ENCODE data around the gene ZNF841.
"Not testable (repeated sequence)": the region's sequence is repeated elsewhere in the genome, so short reads cannot be mapped to it uniquely, and the experiment has no call there.

Gene ZNF841

DNA sequence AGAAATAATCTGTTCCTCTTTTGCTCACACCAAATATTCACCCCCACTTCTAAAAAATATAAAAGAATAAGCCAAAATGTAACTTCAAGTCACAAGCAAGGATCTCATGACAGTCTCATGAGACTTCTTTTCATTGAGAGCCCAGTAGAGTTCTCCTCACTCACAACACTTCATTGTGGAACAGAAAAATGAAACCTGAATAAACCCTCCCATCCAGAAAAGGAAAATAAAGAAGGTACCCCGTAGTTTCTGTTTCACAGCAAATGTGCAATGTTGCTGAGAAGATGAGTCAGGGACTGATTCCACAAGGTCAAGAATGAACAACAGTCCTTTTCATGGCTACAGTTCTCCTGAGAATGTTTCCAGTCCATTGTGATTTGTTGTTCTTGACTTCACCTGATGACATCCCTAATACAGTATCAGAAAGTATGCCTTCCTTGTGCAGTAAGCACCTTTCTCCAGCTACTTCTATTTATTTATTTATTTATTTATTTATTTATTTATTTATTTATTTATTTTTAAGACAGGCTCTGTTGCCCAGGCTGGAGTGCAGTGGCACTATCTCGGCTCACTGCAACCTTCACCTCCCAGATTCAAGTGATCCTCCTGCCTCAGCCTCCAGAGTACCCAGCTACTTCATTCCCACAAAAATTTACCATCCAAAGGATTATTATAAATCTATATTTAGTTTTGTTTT, 6.4 kb upstream of the ZNF841 start:
- Mint-ChIP-seq H3K9me3 (peaks cover 33% of the 10 kb centered on the region), H3K4me3 (no peak overlapping the region), H3K27ac (no peak overlapping the region), H3K4me1 (ENCODE audit: low read depth) (no peaks in the 10 kb centered on the region), H3K27me3 (no peaks in the 10 kb centered on the region), H3K36me3 (ENCODE audit: low read depth) (peaks cover 25% of the 10 kb centered on the region)

DNA sequence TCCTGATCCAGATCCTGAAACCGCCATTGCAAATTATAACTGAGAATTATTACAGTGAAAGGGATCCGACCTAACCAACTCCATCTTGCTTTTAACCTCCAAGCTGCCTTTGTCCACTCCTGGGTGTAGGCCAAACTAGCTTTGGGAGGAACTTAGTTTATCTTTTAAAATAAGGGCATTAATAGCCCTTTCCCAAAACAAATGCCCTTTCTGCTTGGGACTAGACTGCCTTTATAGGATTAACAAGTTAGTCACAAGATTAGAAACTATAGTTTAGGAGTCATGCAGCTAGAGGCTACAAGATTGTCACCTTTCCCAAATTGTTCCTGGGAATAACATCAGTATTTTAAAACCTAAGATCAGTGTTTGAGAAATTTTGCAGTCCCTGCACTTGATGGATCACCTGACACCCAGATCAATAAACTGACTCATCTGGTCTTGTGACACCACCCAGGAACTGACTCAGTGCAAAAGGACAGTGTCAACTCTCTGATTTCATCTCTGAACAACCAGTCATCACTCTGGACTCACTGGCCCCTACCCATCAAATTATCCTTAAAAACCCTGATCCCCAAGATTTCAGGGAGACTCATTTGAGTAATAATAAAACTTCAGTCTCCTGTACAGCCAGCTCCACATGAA, 4.1 kb upstream of the ZNF841 start:
- no peak overlapping the region for H3K4me3 Mint-ChIP-seq
- peaks cover 10% of the 10 kb centered on the region for H3K4me1 Mint-ChIP-seq (ENCODE audit: low read depth)
- H3K27ac Mint-ChIP-seq: no peak overlapping the region
- peaks cover 40% of the 10 kb centered on the region for H3K9me3 Mint-ChIP-seq
- peaks cover 33% of the 10 kb centered on the region for H3K36me3 Mint-ChIP-seq (ENCODE audit: low read depth)
- no peaks in the 10 kb centered on the region for H3K27me3 Mint-ChIP-seq

DNA sequence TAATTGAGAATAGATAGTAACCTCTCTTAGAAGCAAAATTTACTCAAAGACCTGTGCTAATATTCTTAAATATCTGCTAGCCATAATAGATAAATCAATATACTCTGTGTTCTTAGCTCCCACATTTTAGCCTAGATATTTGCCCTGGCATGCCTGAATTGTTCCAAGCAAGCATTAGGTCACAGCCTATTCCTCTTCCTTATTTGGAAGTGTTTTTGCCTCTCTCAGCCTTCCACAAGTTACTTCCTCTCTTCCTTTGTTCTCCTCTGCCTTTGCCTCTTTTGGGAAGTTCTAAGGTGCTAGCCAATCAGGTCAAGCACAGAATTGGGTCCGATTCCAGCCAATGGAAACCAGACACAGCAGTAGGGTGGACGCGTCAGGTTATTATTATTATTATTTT, 851 bp upstream of the ZNF841 start:
- peak overlapping the region; percentile 95 for H3K4me3 Mint-ChIP-seq
- H3K27ac Mint-ChIP-seq, H3K27me3 Mint-ChIP-seq: not testable (repeated sequence)
- H3K36me3 Mint-ChIP-seq (ENCODE audit: low read depth): peaks cover 64% of the 10 kb centered on the region
- peaks cover 29% of the 10 kb centered on the region for H3K4me1 Mint-ChIP-seq (ENCODE audit: low read depth)
- H3K9me3 Mint-ChIP-seq: peaks cover 56% of the 10 kb centered on the region

DNA sequence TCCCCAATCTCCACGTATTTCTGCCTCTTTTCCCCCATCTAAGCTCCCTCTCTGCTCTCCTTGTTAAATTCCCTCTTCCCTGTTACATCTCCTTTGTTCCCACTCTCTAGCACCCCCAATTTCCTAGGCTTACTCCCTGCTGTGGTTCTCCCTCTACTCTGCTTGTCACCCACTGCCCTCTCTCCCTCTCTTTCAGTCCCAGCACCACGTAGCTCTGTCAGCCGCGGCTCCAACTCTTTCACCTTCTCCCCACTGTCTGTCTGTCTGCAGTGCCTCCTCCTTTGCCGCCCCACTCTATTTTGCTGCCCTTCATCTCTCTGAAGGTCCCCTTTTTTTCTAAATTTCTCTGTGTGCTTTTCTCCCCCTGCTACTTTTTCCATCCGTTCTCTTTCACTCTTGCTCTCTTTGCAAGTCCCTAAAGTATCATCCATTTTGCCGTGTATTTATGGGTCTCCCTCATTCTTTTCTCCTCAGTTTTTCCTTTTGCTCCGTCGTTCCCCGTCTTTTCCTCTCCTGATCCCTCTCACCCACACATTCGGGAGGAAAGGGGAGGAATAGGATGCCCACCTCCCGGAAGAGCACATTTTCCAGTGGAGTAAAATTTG, 937 bp downstream of the ZNF841 start:
- H3K9me3 Mint-ChIP-seq: peaks cover 64% of the 10 kb centered on the region
- peak overlapping the region; percentile 95 for H3K4me3 Mint-ChIP-seq
- peaks cover 78% of the 10 kb centered on the region for H3K36me3 Mint-ChIP-seq (ENCODE audit: low read depth)

DNA sequence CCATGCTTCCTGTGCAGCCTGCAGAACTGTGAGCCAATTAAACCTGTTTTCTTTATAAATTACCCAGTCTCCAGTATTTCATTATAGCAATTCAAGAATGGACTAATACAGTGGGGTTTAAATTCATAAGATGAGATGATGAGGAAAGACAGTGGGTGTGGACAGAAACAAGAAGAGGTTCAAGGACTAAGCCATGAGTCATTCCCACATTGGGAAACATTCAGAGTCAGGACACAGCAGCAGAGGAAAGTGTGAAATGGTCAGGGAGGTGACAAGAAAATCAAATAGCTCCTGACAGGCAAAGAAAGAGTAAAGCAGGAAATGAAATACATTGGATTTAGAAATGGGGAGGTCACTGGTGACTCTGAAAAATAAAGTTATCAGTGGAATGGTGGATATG, 9.1 kb downstream of the ZNF841 start:
- Mint-ChIP-seq H3K36me3 (ENCODE audit: low read depth) (peaks cover 100% of the 10 kb centered on the region), H3K4me3 (no peak overlapping the region), H3K9me3 (peaks cover 71% of the 10 kb centered on the region), H3K27ac (no peak overlapping the region), H3K4me1 (ENCODE audit: low read depth) (peaks cover 3% of the 10 kb centered on the region), H3K27me3 (no peaks in the 10 kb centered on the region)

More for the DNA sequence above, 937 bp downstream of the ZNF841 start:
- no peaks in the 10 kb centered on the region for H3K27me3 Mint-ChIP-seq
- H3K4me1 Mint-ChIP-seq (ENCODE audit: low read depth): peaks cover 31% of the 10 kb centered on the region
- peak overlapping the region; percentile 90 for H3K27ac Mint-ChIP-seq

DNA sequence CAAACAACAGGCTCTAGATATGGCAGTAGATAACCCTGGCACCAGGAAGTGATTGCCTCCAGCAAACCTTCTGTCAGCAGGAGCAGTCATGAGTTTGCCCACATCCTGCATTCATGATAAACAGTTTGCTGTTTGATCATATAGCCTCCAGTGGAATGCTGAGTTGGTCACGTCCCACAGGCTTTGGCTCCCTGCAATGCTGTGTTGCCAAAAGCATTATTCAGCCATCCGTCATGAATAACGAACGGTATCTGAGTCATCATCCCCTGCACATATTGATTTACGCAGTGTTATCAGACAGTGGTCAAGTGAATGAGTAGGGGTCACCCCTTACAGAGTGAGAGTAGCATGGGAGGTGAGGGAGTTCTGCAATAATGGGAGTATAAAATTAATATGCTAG, 25.1 kb downstream of the ZNF841 start:
- H3K36me3 Mint-ChIP-seq (ENCODE audit: low read depth): peaks cover 100% of the 10 kb centered on the region
- peaks cover 62% of the 10 kb centered on the region for H3K9me3 Mint-ChIP-seq
- H3K27ac Mint-ChIP-seq: no peak overlapping the region
- no peak overlapping the region for H3K4me3 Mint-ChIP-seq
- H3K4me1 Mint-ChIP-seq (ENCODE audit: low read depth): no peaks in the 10 kb centered on the region
- no peaks in the 10 kb centered on the region for H3K27me3 Mint-ChIP-seq

DNA sequence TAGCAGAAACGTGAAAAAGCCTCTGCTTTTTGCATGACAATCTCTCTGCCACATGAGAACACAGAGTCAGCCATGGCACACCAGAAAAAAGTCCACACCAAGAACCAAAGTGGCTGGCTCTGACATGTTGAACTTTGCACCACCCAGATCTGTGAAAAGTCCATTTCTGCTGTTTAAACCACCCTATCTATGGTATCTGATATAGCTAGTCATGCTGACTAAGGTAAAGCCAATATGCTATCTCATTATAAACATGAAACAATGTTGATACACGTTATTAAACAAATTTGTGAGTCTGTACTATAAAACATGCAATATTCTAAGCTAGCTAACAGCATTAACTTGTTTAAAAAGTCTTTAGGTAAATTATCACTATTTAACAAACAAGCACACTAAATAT, 25.9 kb downstream of the ZNF841 start:
- Mint-ChIP-seq H3K27ac (no peak overlapping the region), H3K27me3 (no peaks in the 10 kb centered on the region), H3K9me3 (peaks cover 60% of the 10 kb centered on the region)

DNA sequence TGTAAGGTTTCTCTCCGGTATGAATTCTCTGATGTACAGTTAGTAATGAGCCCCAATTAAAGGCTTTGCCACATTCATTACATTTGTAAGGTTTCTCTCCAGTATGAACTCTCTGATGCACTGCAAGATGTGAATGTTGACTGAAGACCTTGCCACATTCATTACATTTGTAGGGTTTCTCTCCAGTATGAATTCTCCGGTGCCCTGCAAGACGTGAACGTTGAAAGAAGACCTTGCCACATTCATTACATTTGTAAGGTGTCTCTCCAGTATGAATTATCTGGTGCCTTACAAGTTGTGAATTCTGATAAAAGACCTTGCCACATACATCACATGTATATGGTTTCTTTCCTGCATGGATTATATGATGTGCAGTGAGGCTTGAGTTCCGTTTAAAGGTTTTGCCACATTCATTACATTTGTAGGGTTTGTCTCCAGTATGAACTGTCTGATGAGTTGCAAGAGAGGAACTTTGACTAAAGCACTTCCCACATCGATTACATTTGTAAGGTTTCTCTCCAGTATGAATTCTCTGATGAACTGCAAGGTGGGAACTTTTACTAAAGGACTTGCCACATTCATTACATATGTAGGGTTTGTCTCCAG, 29.2 kb downstream of the ZNF841 start:
- Mint-ChIP-seq H3K4me3 (no peak overlapping the region), H3K4me1 (ENCODE audit: low read depth) (no peaks in the 10 kb centered on the region), H3K9me3 (peaks cover 52% of the 10 kb centered on the region), H3K27ac (no peak overlapping the region), H3K36me3 (ENCODE audit: low read depth) (peaks cover 97% of the 10 kb centered on the region), H3K27me3 (no peaks in the 10 kb centered on the region)

More for the DNA sequence above, 25.9 kb downstream of the ZNF841 start:
- Mint-ChIP-seq H3K36me3 (ENCODE audit: low read depth) (peaks cover 100% of the 10 kb centered on the region), H3K4me1 (ENCODE audit: low read depth) (no peaks in the 10 kb centered on the region), H3K4me3 (no peak overlapping the region)

DNA sequence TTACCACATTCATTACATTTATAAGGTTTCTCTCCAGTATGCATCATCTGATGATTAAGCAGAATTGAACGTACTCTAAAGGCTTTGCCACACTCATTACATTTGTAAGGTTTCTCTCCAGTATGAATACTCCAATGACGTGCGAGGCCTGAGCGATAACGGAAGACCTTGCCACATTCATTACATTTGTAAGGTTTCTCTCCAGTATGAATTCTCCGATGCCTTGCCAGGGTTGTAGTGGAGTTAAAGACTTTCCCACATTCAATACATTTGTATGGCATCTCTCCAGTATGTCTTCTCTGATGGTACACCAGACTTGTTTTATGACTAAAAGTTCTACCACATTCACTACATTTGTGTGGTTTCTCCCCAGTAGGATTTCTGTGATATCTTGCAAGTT, 30.2 kb downstream of the ZNF841 start:
- H3K27ac Mint-ChIP-seq: no peak overlapping the region
- H3K36me3 Mint-ChIP-seq (ENCODE audit: low read depth): peaks cover 97% of the 10 kb centered on the region
- H3K4me3 Mint-ChIP-seq: no peak overlapping the region
- peaks cover 52% of the 10 kb centered on the region for H3K9me3 Mint-ChIP-seq
- no peaks in the 10 kb centered on the region for H3K4me1 Mint-ChIP-seq (ENCODE audit: low read depth)
- no peaks in the 10 kb centered on the region for H3K27me3 Mint-ChIP-seq

DNA sequence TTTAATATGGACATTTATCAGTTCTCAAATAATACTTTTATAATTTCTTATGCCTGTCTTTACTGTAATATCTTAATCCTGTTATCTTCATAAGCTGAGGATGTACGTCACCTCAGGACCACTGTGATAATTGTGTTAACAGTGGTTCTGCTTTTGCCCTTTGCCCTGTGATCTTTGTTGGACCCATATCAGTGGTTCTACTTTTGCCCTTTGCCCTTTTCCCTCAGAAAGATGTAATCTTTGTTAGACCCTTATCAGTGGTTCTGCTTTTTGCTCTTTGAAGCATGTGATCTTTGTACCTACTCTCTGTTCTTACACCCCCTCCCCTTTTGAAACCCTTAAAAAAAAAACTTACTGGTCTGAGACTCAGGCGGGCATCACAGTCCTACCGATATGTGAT, 39.1 kb downstream of the ZNF841 start:
- not testable (repeated sequence) for H3K27ac Mint-ChIP-seq

DNA sequence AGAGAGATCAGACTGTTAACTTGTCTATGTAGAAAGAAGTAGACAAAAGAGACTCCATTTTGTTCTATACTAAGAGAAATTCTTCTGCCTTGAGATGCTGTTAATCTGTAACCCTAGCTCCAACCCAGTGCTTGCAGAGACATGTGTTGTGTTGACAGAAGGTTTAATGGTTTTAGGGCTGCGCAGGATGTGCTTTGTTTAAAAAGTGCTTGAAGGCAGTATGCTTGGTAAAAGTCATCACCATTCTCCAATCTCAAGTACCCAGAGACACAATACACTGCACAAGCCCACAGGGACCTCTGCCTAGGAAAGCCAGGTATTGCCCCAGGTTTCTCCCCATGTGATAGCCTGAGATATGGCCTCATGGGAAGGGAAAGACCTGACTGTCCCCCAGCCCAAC, 43.8 kb downstream of the ZNF841 start:
- Mint-ChIP-seq H3K36me3 (ENCODE audit: low read depth) (peaks cover 84% of the 10 kb centered on the region), H3K4me1 (ENCODE audit: low read depth) (peaks cover 30% of the 10 kb centered on the region), H3K9me3 (peaks cover 48% of the 10 kb centered on the region)
- not testable (repeated sequence) for H3K27ac Mint-ChIP-seq, H3K4me3 Mint-ChIP-seq, H3K27me3 Mint-ChIP-seq

More for the DNA sequence above, 39.1 kb downstream of the ZNF841 start:
- not testable (repeated sequence) for H3K4me3 Mint-ChIP-seq; H3K4me1 Mint-ChIP-seq (ENCODE audit: low read depth); H3K27me3 Mint-ChIP-seq
- peaks cover 85% of the 10 kb centered on the region for H3K36me3 Mint-ChIP-seq (ENCODE audit: low read depth)
- peaks cover 54% of the 10 kb centered on the region for H3K9me3 Mint-ChIP-seq

DNA sequence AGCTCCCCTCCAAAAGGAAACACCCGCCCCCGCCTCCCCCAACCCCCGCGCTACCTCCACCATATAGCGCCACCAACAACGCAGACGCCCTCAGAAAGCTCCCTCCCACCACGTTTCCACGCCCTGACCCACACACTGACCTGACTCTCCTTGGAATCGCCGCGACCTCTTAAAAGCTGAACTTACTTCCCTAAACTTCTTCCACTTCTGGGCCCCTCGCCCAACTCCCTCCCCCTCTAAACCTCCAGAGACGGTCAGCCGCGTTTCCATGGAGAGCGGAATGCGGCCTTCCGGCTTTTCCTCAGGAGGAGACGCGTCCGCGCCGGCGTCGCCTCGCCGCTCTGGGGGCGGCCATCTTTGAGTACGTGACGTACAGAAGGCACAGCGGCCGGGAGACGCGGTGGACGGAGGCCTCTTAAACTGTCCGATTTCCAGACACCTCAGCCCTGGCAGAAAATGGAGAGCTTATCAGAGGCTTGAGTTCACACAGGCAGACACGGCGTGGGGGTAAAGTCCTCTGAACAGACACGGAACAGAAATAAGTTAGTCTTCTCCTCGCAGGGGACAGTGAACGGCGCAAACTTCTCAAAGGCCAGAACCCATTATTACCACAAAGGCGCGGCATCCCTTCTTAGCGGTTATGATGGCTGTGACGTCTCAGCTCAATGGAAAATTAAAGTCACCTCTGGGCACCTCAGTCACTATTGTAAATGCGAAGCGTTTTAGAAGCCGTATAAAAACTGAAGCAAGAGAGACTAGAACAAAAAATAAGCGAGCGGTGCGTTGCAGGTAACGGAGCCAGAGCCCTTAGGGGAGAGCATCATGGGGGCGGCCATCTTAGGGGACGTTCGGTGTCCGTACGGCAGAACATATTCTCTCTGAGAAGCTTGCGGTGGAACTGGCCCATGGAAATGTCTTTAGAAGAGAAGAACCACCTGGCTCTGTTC, 46.7 kb downstream of the ZNF841 start, which contains the start of gene ZNF432:
TSS of gene ZNF432 (minus strand) at position 284 of the 947 bp plus-strand sequence. CDS start 1,970 bp downstream, outside the sequence.
- Mint-ChIP-seq H3K4me3 (peak within 1 kb of the TSS; percentile 88), H3K27ac (peak within 1 kb of the TSS; percentile 98), H3K4me1 (ENCODE audit: low read depth) (peaks cover 33% of the 10 kb centered on the region), H3K9me3 (peaks cover 48% of the 10 kb centered on the region), H3K27me3 (no peaks in the 10 kb centered on the region), H3K36me3 (ENCODE audit: low read depth) (peaks cover 81% of the 10 kb centered on the region)

DNA sequence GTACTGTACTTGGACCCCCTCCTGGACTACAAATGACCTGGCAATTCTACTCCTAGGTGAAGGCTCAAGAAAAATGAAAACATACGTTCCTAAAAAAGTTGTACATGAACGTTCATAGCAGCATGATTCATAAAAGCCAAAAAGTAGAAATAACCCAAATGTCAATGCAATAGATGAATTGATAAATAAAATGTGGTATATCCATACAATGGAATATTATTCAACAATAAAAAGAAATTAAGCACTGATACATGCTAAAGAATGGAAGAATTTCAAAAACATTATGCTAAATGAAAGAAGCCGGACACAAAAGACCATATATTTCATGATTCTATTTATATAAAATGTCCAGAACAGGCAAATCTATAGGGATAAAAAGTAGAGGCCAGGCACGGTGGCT, 56.4 kb downstream of the ZNF841 start:
- no peaks in the 10 kb centered on the region for H3K4me1 Mint-ChIP-seq (ENCODE audit: low read depth)
- no peak overlapping the region for H3K4me3 Mint-ChIP-seq
- no peaks in the 10 kb centered on the region for H3K27me3 Mint-ChIP-seq
- no peak overlapping the region for H3K27ac Mint-ChIP-seq
- H3K9me3 Mint-ChIP-seq: peaks cover 56% of the 10 kb centered on the region
- H3K36me3 Mint-ChIP-seq (ENCODE audit: low read depth): peaks cover 96% of the 10 kb centered on the region

DNA sequence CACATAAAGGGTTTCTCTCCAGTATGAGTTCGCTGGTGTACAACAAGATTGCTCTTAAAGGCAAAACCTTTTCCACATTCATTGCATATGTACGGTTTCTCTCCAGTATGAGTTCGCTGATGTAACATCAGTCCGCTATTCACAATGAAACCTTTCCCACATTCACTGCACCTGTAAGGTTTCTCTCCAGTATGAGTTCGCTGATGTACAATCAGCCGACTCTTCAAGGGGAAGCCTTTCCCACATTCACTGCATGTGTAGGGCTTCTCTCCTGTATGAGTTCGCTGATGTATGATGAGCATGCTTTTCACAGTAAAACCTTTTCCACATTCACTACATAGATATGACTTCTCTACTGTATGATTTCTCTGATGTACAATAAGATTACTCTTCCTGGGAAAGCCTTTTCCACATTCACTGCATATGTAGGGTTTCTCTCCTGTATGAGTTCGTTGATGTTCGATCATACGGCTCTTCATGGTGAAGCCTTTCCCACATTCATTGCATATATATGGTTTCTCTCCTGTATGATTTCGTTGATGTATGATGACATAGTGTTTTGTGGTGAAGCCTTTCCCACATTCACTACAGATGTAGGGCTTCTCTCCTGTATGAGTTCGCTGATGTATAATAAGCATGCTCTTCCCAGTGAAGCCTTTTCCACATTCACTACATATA, 61.4 kb downstream of the ZNF841 start:
- H3K9me3 Mint-ChIP-seq: peaks cover 61% of the 10 kb centered on the region
- peaks cover 3% of the 10 kb centered on the region for H3K4me1 Mint-ChIP-seq (ENCODE audit: low read depth)

More for the DNA sequence above, 61.4 kb downstream of the ZNF841 start:
- H3K36me3 Mint-ChIP-seq (ENCODE audit: low read depth): peaks cover 90% of the 10 kb centered on the region
- H3K4me3 Mint-ChIP-seq: no peak overlapping the region
- no peak overlapping the region for H3K27ac Mint-ChIP-seq
- H3K27me3 Mint-ChIP-seq: no peaks in the 10 kb centered on the region

Data from stimulated activated naive CD8-positive, alpha-beta T cell treated with anti-CD3 and anti-CD28 coated beads, Interleukin-15, Interleukin-2, amounts not matched to agents 100 ng/mL and 50 ng/mL, for 24 hours (primary cell).